ENCODE measurements around the gene CLDND1.
"Not testable (repeated sequence)": the region's sequence is repeated elsewhere in the genome, so short reads cannot be mapped to it uniquely, and the experiment has no call there.

The CLDND1 gene

DNA sequence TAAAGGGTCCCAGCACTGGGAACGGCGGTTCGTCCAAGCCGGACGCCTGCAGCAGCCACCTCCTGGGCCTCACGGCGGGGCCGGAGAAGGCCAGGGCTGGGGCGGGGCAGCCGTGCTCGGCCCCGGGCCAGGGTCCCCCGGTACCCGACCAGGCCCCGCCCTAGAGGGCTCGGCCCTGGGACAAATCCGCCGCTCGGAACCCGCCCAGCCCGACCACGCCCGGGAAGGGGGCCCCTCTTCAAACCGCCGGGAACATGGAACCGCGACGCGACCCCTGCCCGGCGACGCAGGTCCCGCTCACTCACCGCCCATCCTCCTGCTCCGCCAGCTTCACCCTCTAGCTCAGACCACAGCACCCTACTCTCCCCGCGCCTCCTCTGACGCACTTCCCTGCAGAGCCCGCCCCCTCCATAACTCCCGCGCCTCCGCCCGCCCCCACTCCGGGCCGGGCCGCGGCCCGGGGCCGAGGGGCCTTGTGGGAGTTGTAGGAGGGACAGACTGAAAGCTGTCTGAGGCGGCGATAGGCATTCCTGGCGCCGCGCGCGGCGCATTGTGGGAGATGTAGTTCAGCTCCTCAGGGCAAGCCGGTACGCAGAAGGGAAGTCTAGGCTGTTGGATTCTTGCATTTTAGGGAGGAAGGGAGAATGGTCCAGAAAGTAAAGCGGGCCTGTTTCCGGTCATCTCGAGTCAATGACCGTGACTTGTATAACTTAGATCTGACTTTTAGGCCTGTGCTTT is at the start of gene CLDND1:
TSS of gene CLDND1 (minus strand) at position 359 of the 738 bp plus-strand sequence. CDS start 1,478 bp downstream, outside the sequence.
- peak; percentile 94 for FAIRE-seq

GRCh38 chr3:98568402-98568801 is 45.7 kb upstream of the CLDND1 start:
- FAIRE-seq, result no peak

DNA sequence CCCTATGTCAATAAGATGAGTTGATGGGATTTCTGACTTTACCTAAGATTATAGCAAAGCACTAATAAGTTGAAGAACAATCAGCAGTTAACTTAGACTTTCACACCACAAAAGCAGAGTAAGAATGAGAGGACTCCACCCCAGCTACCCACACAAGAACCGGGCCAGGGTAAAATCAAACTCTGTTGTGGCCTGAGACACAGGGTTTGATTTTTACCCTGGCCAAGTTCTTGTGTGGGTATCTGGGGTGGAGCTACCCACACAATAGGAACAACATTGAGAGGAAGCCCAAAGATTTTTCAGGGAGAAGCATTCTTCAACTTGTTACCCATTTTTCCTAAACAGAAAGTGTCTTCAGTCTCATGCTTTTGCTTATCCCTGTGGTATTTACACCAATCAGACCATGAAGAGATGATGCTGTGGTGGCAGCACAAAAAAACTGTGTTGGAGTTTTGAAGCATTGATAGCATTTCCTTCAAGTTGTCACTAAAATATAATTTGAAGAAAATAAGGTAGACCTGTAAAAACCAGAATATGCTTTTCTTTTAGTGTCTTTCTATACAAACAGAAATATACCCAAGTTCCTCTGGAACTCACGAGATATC is 45.1 kb upstream of the CLDND1 start:
- no peak for FAIRE-seq

DNA sequence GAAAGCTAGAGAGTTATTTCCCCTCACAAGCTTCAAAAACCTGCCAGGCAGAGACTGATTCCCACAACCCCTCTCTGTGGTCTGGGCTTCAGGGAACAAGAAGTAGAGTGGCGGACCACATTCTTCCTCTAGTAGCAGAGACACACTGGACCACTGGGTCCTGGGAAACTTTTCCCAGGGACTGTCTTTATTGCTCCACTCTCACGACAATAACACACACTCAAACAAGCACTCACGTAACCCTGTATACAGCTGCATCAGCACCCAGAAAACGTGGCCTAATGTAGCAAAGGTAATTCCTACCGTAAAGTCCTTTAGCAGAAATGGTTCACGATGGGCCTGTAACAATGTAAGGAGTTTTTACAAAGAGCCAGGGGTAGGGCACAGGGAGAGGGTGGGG is 43.1 kb upstream of the CLDND1 start:
- FAIRE-seq, result no peak

DNA sequence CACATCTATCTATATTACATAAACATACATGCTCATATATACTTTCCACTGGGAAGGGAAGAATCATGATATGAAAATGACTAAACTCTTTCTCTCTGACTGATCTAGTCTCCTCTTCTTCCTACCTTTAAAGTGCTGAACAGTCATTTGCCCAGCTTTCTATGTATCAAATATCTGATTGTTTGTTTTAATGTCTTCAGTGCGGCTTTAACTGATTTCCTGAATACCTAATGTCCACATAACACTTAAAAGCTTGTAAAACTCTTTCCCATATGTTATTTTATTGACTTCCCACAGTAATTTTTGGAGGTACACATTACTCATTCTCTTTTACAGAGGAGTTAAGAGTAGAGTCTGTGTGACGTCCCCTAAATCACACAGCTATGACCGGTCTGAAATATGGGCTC is 42.5 kb upstream of the CLDND1 start:
- no peak for FAIRE-seq

- no peak for FAIRE-seq
Measured at GRCh38 chr3:98564282-98565005, 41.7 kb upstream of the CLDND1 start.

GRCh38 chr3:98563661-98564281 is 41.1 kb upstream of the CLDND1 start:
- FAIRE-seq, result no peak

GRCh38 chr3:98561727-98562521 is 39.2 kb upstream of the CLDND1 start:
- FAIRE-seq, result no peak

- FAIRE-seq, result no peak
Measured at GRCh38 chr3:98560911-98561310, 38.2 kb upstream of the CLDND1 start.

DNA sequence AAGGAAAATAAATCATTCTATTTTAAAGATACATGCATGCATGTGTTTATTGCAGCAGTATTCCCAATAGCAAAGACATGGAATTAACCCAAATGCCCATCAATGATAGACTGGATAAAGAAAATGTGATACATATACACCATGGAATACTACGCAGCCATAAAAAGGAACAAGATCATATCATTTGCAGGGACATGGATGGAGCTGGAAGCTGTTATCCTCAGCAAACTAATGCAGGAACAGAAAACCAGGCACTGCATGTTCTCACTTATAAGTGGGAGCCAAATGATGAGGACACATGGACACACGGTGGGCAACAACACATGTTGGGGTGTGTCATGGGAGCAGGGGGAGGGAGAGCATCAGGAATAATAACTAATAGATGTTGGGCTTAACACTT is 37.1 kb upstream of the CLDND1 start:
- FAIRE-seq, result not testable (repeated sequence)

GRCh38 chr3:98558100-98558827 is 35.6 kb upstream of the CLDND1 start:
- FAIRE-seq, result no peak

DNA sequence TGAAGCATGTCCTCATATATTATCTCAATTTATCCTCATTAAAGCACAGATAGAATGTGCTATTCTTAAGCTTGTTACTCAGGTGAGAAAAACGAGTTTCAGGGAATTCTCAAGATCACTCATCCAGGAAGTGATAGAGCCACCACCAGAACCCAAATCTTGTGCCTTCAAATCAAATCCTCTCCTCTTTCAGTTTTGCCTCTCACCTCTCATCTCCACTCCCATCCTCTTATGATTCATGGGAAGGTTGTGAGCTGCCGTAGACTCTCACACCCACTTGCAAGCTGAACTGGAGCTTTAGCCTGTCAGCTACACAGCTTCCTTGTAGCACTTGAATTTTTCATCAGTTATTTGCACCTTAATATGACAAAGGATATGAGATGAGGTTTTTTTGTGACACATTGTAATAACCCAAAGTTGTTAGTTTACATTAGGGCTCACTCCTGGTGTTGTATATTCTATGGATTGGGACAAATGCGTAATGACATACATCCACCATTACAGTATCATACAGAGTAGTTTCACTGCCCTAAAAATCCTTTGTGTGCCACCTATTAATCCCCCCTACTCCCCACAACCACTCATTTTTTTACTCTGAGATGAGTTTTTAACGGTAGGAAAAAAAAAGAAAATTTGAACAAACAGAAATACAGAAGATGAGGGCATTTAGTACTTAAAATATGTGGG is 34.8 kb upstream of the CLDND1 start:
- FAIRE-seq, result no peak

- no peak for FAIRE-seq
Measured at GRCh38 chr3:98556164-98557130, 33.7 kb upstream of the CLDND1 start.

DNA sequence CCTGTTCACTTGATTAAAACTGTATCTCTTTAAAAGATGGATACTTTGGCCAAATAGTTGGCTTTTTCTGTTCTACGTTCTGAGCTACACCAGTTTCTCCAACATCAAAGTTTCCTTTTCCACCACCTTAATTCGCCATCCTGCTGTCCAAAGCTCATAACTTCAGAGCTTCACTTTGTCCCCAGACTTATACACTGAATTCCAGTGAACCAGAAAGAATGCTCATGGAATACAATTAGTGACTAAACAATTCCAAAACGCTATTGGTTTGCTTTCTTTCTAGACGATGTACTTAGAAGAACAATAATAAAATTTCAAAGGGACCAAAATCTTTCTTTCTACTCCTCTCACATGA is 32.3 kb upstream of the CLDND1 start:
- no peak for FAIRE-seq

- no peak for FAIRE-seq
Measured at GRCh38 chr3:98554580-98554979, 31.9 kb upstream of the CLDND1 start.

DNA sequence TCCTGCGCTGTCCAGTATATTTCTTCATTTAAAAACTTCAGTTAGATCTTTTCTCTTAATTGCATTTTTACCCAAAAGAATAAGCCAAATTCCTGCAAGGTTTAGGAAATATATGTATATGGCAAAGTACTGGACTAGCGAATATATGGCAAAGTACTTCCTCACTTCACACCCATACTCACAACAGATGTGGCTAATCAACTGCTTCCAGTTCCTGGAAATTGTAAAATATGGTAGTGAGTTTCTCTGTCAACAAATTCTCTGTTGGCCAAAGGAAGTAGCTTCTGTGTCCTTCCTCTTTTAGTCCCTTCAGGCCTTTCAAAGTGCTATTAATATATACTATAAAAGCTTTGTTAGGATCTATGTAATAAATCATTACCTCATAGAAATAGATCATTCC is 31.1 kb upstream of the CLDND1 start:
- FAIRE-seq, result no peak

GRCh38 chr3:98553021-98553563 is 30.4 kb upstream of the CLDND1 start:
- no peak for FAIRE-seq

DNA sequence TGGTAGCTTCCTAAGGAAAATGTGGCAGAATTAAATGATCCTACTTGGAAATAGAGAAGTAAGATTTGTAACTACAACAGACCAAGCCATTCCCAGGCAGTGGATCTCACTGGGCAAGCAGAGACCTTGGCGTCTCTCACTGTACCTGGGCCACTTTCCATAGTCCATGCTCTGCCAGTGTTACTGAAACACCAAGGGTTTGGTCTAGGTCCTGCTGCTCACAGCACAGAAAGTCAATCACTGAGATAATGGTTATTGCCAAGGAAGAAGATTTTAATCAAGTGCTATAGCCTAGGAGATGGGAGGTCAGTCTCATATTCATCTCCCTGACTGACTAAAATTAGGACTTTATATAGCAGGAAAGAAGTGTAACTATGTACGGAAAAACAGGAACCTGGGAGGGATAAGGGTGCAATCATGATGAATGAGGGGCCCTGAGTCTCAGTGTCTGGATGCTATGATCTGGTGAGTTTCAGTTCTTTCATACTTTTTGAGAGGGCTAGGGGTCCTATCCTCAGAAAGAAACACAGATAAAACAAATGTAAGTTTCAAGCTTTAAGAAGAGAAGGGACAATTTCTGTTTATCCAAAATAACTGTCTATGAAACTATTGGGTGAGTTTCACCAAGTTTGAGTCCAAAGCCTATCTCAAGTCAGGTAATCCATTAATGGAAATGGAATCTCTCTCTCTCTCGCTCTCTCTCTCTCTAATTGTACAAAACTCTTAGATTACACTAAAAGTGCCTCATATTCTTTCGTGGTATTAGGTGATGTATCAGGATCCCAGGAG is 29.7 kb upstream of the CLDND1 start:
- FAIRE-seq, result no peak

- FAIRE-seq, result no peak
Measured at GRCh38 chr3:98551754-98552153, 29.1 kb upstream of the CLDND1 start.

Measured in G401.6 (cell line).